DOHH2 (cell line): ENCODE measurements around the gene HBP1.

Experiments
- EZH2phosphoT487 ChIP-seq: fragments of 200-600 bp; sonication (generic); IDR thresholded peaks from 2 replicates; pipeline ENCODE4 v1.6.1; 2017; ENCODE audit warnings: borderline replicate concordance, mild to moderate bottlenecking, antibody characterized with exemption, low read length, moderate library complexity, mixed read lengths
- TF ChIP-seq, protein P1 (sequence below): fragments of 200-600 bp; sonication (generic); IDR thresholded peaks from one replicate; pipeline ENCODE4 v1.5.1; 2014; ENCODE audit warnings: antibody characterized with exemption, mild to moderate bottlenecking, low read depth, low read length; ENCODE audit not compliant: poor library complexity, severe bottlenecking

DNA sequence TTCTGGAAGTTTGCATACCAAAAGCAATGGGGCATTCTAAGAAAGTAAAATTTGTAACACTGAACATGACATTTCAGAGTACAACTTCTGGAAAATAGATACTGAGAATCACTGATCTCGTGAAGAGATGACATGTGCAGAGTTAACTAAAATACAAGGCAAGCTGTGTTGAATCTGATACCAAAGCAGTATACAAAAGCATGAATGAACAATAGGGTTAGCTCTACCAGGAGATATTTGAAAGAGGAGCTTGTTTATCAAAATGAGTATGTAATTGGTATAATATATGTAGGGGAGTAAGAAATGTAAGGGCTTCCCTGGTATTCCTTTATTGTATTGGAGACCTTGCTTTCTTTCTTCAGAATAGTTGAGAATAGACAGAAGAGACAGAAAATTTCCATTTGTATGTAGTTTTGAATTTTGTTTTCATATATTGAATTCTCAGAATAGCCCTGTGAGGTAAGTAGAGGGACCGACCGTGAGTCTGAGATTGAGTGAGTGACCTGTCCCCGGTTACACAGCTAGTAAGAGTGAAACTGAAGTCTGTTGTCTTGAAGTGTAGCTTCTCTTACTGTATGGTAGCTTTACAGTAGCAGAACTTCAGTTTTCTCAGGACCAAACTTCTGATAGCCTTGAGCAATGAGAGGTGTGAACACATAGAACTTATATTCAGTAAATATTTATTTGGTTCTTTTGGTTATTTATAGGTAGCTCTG, 5.0 kb downstream of the HBP1 start:
- TF ChIP-seq, protein P1, sequence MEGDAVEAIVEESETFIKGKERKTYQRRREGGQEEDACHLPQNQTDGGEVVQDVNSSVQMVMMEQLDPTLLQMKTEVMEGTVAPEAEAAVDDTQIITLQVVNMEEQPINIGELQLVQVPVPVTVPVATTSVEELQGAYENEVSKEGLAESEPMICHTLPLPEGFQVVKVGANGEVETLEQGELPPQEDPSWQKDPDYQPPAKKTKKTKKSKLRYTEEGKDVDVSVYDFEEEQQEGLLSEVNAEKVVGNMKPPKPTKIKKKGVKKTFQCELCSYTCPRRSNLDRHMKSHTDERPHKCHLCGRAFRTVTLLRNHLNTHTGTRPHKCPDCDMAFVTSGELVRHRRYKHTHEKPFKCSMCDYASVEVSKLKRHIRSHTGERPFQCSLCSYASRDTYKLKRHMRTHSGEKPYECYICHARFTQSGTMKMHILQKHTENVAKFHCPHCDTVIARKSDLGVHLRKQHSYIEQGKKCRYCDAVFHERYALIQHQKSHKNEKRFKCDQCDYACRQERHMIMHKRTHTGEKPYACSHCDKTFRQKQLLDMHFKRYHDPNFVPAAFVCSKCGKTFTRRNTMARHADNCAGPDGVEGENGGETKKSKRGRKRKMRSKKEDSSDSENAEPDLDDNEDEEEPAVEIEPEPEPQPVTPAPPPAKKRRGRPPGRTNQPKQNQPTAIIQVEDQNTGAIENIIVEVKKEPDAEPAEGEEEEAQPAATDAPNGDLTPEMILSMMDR = no peak
- no peak for TF ChIP-seq EZH2phosphoT487
